ENCODE results near the gene LGI4.
"Not testable (repeated sequence)": the region's sequence is repeated elsewhere in the genome, so short reads cannot be mapped to it uniquely, and the experiment has no call there.

The LGI4 gene

GRCh38 chr19:35107545-35107944, 27.3 kb downstream of the LGI4 start:
- DNase-seq, result peak in 53 of 56 donors; percentile 14 to 95 (median 81)

- DNase-seq, result no peak
Measured at GRCh38 chr19:35106898-35107541, 27.8 kb downstream of the LGI4 start.

- DNase-seq, result peak in 52 of 56 donors; percentile 18 to 88 (median 70)
Measured at GRCh38 chr19:35106291-35106583, 28.6 kb downstream of the LGI4 start.

GRCh38 chr19:35105411-35106290, 29.2 kb downstream of the LGI4 start:
- DNase-seq, result peak in 1 of 56 donors; percentile 36

- DNase-seq, result no peak
Measured at GRCh38 chr19:35105047-35105410, 29.8 kb downstream of the LGI4 start.

- no peak for DNase-seq
Measured at GRCh38 chr19:35104361-35104760, 30.5 kb downstream of the LGI4 start.

- not testable (repeated sequence) for DNase-seq
Measured at GRCh38 chr19:35103614-35104013, 31.2 kb downstream of the LGI4 start.

GRCh38 chr19:35101949-35102348, 32.9 kb downstream of the LGI4 start:
- DNase-seq, result not testable (repeated sequence)

GRCh38 chr19:35100588-35101533, 34.0 kb downstream of the LGI4 start:
- no peak for DNase-seq

- DNase-seq, result no peak
Measured at GRCh38 chr19:35099897-35100275, 35.0 kb downstream of the LGI4 start.

GRCh38 chr19:35099155-35099896, 35.5 kb downstream of the LGI4 start:
- DNase-seq, result no peak

- DNase-seq, result no peak
Measured at GRCh38 chr19:35098413-35099049, 36.3 kb downstream of the LGI4 start.

GRCh38 chr19:35095667-35096368, 39.0 kb downstream of the LGI4 start:
- DNase-seq, result no peak

GRCh38 chr19:35094656-35095055, 40.2 kb downstream of the LGI4 start:
- DNase-seq, result no peak

- DNase-seq, result no peak
Measured at GRCh38 chr19:35093941-35094647, 40.8 kb downstream of the LGI4 start.

- DNase-seq, result no peak
Measured at GRCh38 chr19:35093430-35093829, 41.4 kb downstream of the LGI4 start.

- peak in 37 of 56 donors; percentile 7 to 70 (median 38) for DNase-seq
Measured at GRCh38 chr19:35090506-35091214, 44.2 kb downstream of the LGI4 start.

GRCh38 chr19:35090160-35090505, 44.7 kb downstream of the LGI4 start:
- no peak for DNase-seq

GRCh38 chr19:35089554-35089953, 45.3 kb downstream of the LGI4 start:
- no peak for DNase-seq
